Epithelial cell of proximal tubule (primary cell): ENCODE data around the gene PITRM1. TPM values are rescaled to one million over a fixed set of nuclear protein-coding genes. Genes with fewer than 3 reads are reported as not detected.

Source experiments
- DNase-seq: peaks from one replicate; pipeline ENCODE4 v3.0.0-alpha.2; 2011; ENCODE audit warnings: low read depth
- H3K4me3 ChIP-seq: 2 replicates; pipeline ENCODE4 v1.5.1; 2011; ENCODE audit warnings: low read depth, mild to moderate bottlenecking, low read length
- total RNA-seq: library from RNA; depleted of rRNA; stranded (reverse); fragments of >200 nt; gene quantifications from 2 replicates; pipeline ENCODE4 v1.2.3, GENCODE V29; 2015
- TF ChIP-seq, protein P1 (sequence below): conservative IDR thresholded peaks from 2 replicates; pipeline ENCODE4 v1.5.1; 2012; ENCODE audit warnings: low read depth, mild to moderate bottlenecking, low read length

The PITRM1 gene
- total RNA-seq, 1 donor from 2014 or later, result 69.9 TPM

DNA sequence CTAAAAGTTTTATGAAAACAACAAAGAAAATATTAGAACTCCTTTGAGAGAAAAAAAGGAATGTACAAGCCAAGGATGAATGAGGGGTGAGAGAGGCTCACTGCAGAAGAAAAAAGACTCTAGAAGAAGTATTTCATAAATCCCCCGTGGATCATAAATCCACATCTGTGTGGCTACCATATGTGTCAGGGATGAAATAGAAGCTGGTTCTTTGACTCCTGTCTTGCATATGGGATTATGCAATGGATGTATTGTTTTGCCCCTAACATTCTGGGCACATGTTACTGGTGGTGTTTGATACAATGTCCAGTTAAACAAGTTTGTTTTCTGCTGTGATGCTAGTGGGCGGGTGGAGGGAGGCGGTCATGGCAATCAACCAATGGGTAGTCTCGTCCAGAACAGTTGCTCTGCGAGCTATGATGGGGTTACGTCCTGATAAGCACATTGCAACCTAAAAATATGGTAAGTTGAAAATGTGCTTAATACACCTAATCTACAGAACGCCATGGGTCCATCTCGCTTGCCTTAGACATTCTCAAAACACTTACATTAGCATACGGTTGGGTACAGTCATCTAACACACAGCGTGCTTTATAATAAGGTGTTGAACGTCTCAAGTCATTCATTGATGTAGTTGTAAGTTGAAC, 34.1 kb upstream of the PITRM1 start:
- no peak for DNase-seq
- TF ChIP-seq, protein P1, sequence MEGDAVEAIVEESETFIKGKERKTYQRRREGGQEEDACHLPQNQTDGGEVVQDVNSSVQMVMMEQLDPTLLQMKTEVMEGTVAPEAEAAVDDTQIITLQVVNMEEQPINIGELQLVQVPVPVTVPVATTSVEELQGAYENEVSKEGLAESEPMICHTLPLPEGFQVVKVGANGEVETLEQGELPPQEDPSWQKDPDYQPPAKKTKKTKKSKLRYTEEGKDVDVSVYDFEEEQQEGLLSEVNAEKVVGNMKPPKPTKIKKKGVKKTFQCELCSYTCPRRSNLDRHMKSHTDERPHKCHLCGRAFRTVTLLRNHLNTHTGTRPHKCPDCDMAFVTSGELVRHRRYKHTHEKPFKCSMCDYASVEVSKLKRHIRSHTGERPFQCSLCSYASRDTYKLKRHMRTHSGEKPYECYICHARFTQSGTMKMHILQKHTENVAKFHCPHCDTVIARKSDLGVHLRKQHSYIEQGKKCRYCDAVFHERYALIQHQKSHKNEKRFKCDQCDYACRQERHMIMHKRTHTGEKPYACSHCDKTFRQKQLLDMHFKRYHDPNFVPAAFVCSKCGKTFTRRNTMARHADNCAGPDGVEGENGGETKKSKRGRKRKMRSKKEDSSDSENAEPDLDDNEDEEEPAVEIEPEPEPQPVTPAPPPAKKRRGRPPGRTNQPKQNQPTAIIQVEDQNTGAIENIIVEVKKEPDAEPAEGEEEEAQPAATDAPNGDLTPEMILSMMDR, result no peak
- no peak overlapping the region for H3K4me3 ChIP-seq

GRCh38 chr10:3203972-3204371, 31.4 kb upstream of the PITRM1 start:
- TF ChIP-seq, protein P1, result no peak
- no peak for DNase-seq
- no peak overlapping the region for H3K4me3 ChIP-seq

GRCh38 chr10:3203016-3203811, 30.6 kb upstream of the PITRM1 start:
- H3K4me3 ChIP-seq, result no peak overlapping the region
- TF ChIP-seq, protein P1, result no peak

DNA sequence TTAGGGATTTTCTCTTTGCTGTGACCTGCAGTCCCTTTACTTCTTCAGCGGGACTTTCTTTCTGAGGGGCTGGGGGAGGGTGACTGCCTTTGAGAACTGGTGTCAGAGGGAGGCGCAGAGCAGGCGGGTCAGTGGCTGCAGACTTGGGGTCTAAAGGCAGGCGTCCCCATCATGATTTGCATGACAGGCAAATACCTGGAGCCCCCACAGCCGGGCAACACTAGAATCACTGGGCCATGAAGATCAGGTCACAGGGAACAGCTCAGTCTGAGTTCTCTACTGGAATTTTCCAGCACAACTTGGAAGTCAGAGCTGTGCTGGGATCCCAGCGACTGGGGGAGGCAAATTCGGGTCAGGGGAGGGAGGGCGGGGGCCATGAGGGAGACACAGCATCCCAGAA, 29.2 kb upstream of the PITRM1 start:
- no peak for DNase-seq
- no peak overlapping the region for H3K4me3 ChIP-seq
- TF ChIP-seq, protein P1, result no peak

More at GRCh38 chr10:3203016-3203811, 30.6 kb upstream of the PITRM1 start:
- DNase-seq, result no peak

- TF ChIP-seq, protein P1, result no peak
- no peak for DNase-seq
- H3K4me3 ChIP-seq, result no peak overlapping the region
Observed at GRCh38 chr10:3199488-3199887, 26.9 kb upstream of the PITRM1 start.

DNA sequence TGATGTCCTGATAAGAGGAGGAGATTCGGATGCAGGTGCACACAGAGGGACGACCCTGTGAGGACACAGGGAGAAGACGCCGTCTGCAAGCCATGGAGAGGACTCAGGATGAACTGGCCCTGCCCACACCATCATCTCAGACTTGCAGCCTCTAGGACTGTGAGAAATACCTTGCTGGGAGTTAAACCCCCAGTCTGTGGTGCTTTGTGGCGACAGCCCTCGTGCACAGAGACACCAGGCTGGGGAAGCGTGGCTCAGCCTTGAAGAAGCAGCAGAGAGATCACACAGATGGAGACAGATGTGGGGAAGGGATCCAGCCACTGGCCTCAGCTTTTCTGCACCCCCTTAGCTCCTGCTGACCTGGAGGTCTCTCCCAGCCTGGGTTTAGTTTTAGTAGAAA, 26.3 kb upstream of the PITRM1 start:
- TF ChIP-seq, protein P1, result no peak
- DNase-seq, result no peak
- H3K4me3 ChIP-seq, result no peak overlapping the region
